ENCODE measurements around the gene LAG3.

The LAG3 gene

GRCh38 chr12:6790496-6791150, 18.3 kb downstream of the LAG3 start:
- no peak for DNase-seq (ENCODE audit: low read depth)

- no peak for DNase-seq (ENCODE audit: low read depth)
Observed at GRCh38 chr12:6791931-6792520, 19.7 kb downstream of the LAG3 start.

- no peak for DNase-seq (ENCODE audit: low read depth)
Observed at GRCh38 chr12:6792522-6793201, 20.3 kb downstream of the LAG3 start.

- DNase-seq (ENCODE audit: low read depth), result no peak
Observed at GRCh38 chr12:6795088-6795487, 22.8 kb downstream of the LAG3 start.

GRCh38 chr12:6796576-6796975, 24.3 kb downstream of the LAG3 start:
- DNase-seq (ENCODE audit: low read depth), result no peak

GRCh38 chr12:6799147-6799546, 26.8 kb downstream of the LAG3 start:
- DNase-seq (ENCODE audit: low read depth), result no peak

GRCh38 chr12:6807170-6807569, 34.9 kb downstream of the LAG3 start:
- no peak for DNase-seq (ENCODE audit: low read depth)

- DNase-seq (ENCODE audit: low read depth), result no peak
Observed at GRCh38 chr12:6809056-6809455, 36.7 kb downstream of the LAG3 start.

- DNase-seq (ENCODE audit: low read depth), result no peak
Observed at GRCh38 chr12:6810758-6811157, 38.4 kb downstream of the LAG3 start.

GRCh38 chr12:6813363-6813762, 41.0 kb downstream of the LAG3 start:
- DNase-seq (ENCODE audit: low read depth), result no peak

- no peak for DNase-seq (ENCODE audit: low read depth)
Observed at GRCh38 chr12:6816598-6816997, 44.3 kb downstream of the LAG3 start.

GRCh38 chr12:6817098-6817497, 44.8 kb downstream of the LAG3 start:
- no peak for DNase-seq (ENCODE audit: low read depth)

GRCh38 chr12:6817662-6818157, 45.4 kb downstream of the LAG3 start:
- DNase-seq (ENCODE audit: low read depth), result no peak

- no peak for DNase-seq (ENCODE audit: low read depth)
Observed at GRCh38 chr12:6818222-6818621, 45.9 kb downstream of the LAG3 start.

GRCh38 chr12:6818645-6819044, 46.3 kb downstream of the LAG3 start:
- no peak for DNase-seq (ENCODE audit: low read depth)

GRCh38 chr12:6819106-6820030, 47.0 kb downstream of the LAG3 start:
- DNase-seq (ENCODE audit: low read depth), result no peak

- no peak for DNase-seq (ENCODE audit: low read depth)
Observed at GRCh38 chr12:6820166-6820565, 47.8 kb downstream of the LAG3 start.

GRCh38 chr12:6821591-6822425, 49.5 kb downstream of the LAG3 start, which contains the start of gene GPR162:
Gene GPR162 (plus strand): TSS chr12:6821821. CDS start chr12:6823899, 2,078 bp downstream.
- DNase-seq (ENCODE audit: low read depth), result no peak

GRCh38 chr12:6822426-6823135, 50.3 kb downstream of the LAG3 start:
- no peak for DNase-seq (ENCODE audit: low read depth)
